ENCODE data around the gene TMF1.

The TMF1 gene

GRCh38 chr3:69051756-69052471 lies at the start of gene TMF1:
TSS of gene TMF1 (minus strand) at chr3:69052333. CDS start at chr3:69052086, 247 bp downstream.
- no peak for DNase-seq

GRCh38 chr3:69099576-69099975 lies 47.4 kb upstream of the TMF1 start:
- no peak for DNase-seq

- DNase-seq: no peak
These were observed 45.4 kb upstream of the TMF1 start for GRCh38 chr3:69097407-69098086.

- DNase-seq: no peak
These were observed 44.2 kb upstream of the TMF1 start for GRCh38 chr3:69096299-69096698.

- no peak for DNase-seq
These were observed 43.5 kb upstream of the TMF1 start for GRCh38 chr3:69095636-69096035.

GRCh38 chr3:69094467-69095205 lies 42.5 kb upstream of the TMF1 start:
- no peak for DNase-seq

GRCh38 chr3:69092030-69092516 lies 39.9 kb upstream of the TMF1 start:
- no peak for DNase-seq

GRCh38 chr3:69091389-69092029 lies 39.4 kb upstream of the TMF1 start:
- DNase-seq: no peak

GRCh38 chr3:69090021-69090420 lies 37.9 kb upstream of the TMF1 start:
- no peak for DNase-seq

GRCh38 chr3:69088063-69088462 lies 35.9 kb upstream of the TMF1 start:
- no peak for DNase-seq

GRCh38 chr3:69087030-69087791 lies 35.1 kb upstream of the TMF1 start:
- DNase-seq: no peak

GRCh38 chr3:69085833-69086722 lies 33.9 kb upstream of the TMF1 start:
- DNase-seq: no peak

- no peak for DNase-seq
These were observed 33.2 kb upstream of the TMF1 start for GRCh38 chr3:69085168-69085832.

- peak; percentile 25 for DNase-seq
These were observed 32.4 kb upstream of the TMF1 start, which contains the start of gene ARL6IP5 for GRCh38 chr3:69084326-69085167. TSS of gene ARL6IP5 (plus strand) at chr3:69084937. CDS start at chr3:69085048, 111 bp downstream.

- no peak for DNase-seq
These were observed 30.7 kb upstream of the TMF1 start for GRCh38 chr3:69082805-69083204.

GRCh38 chr3:69082361-69082760 lies 30.2 kb upstream of the TMF1 start:
- no peak for DNase-seq

- DNase-seq: no peak
These were observed 29.6 kb upstream of the TMF1 start for GRCh38 chr3:69081583-69082262.

GRCh38 chr3:69080233-69080920 lies 28.2 kb upstream of the TMF1 start, which contains the start of gene UBA3:
TSS of gene UBA3 (minus strand) at chr3:69080365. CDS start at chr3:69080353, 12 bp downstream.
- DNase-seq: no peak

All from NCI-H1694 (cell line).